ENCODE data around the gene ZFAND6.

The ZFAND6 gene

DNA sequence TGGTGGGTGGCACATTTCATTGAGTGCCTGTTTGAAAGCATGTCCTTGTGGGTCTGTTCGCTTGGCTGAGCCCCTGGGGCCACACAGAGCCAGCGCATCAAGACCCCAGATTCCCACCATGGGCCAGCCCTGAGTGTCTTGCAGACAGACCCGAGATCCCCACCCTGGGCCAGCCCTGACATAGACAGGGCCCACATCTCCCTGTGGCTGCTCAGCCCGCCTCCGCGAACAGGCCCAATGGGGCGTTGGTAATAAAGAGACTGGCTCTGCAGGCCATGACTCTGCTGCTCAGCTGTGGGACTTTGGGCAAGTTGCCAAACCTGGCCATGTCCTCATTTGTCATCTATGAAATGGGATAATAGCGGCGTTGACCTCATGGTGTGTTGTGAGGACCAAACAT is 116.0 kb downstream of the ZFAND6 start:
- TF ChIP-seq, protein P1, sequence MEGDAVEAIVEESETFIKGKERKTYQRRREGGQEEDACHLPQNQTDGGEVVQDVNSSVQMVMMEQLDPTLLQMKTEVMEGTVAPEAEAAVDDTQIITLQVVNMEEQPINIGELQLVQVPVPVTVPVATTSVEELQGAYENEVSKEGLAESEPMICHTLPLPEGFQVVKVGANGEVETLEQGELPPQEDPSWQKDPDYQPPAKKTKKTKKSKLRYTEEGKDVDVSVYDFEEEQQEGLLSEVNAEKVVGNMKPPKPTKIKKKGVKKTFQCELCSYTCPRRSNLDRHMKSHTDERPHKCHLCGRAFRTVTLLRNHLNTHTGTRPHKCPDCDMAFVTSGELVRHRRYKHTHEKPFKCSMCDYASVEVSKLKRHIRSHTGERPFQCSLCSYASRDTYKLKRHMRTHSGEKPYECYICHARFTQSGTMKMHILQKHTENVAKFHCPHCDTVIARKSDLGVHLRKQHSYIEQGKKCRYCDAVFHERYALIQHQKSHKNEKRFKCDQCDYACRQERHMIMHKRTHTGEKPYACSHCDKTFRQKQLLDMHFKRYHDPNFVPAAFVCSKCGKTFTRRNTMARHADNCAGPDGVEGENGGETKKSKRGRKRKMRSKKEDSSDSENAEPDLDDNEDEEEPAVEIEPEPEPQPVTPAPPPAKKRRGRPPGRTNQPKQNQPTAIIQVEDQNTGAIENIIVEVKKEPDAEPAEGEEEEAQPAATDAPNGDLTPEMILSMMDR (IDR thresholded peaks at IDR 0.05; ENCODE audit: low read length) = no peak
- TF ChIP-seq EZH2 (IDR thresholded peaks at IDR 0.05; ENCODE audit: borderline replicate concordance, low read length) = no peak
- no peaks in the 10 kb centered on the region for H3K27me3 ChIP-seq (ENCODE audit: insufficient read depth, low read length)
- H3K9me2 ChIP-seq (ENCODE audit: low read depth, low read length) = no peaks in the 10 kb centered on the region
- H3K4me2 ChIP-seq (ENCODE audit: low read length) = no peak overlapping the region
- no peak overlapping the region for H3K27ac ChIP-seq (ENCODE audit: low read depth, low read length, poor library complexity, severe bottlenecking)
- H3K9ac ChIP-seq (ENCODE audit: low read length) = no peak overlapping the region
- no peaks in the 10 kb centered on the region for H4K20me1 ChIP-seq (ENCODE audit: insufficient read depth, low read length)
- H3K4me3 ChIP-seq (ENCODE audit: low read depth, low read length, poor library complexity, severe bottlenecking) = no peak overlapping the region
- H3K79me2 ChIP-seq (ENCODE audit: insufficient read depth, low read length) = no peaks in the 10 kb centered on the region
- no peak overlapping the region for H2AFZ ChIP-seq (ENCODE audit: low read length)
- H3K9me3 ChIP-seq (ENCODE audit: low read length) = no peaks in the 10 kb centered on the region
- no peaks in the 10 kb centered on the region for H3F3A ChIP-seq (ENCODE audit: insufficient read depth, low read length)
- H3K4me1 ChIP-seq (ENCODE audit: insufficient read depth, low read length, severe bottlenecking) = no peaks in the 10 kb centered on the region
- no peaks in the 10 kb centered on the region for H3K36me3 ChIP-seq (ENCODE audit: insufficient read depth, low read length)

DNA sequence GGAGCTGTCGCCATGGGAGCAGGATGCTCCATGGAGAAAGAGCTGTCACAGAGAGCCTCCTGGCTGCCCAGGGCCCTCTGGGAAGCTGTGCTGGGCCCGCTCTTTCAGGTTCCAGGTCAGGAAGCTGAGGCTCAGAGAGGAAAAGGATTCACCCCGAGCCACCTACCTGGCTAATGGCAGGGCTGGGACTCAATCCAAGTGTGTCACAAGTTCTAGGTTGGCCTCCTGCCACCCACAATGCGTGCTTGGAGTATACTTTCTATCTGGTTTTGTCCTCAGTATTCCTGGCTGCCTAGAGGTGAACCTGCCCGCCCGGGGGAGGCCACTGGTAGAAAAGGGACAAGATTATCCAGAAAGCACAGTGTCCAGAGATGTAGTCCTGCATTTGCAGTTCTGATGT is 117.0 kb downstream of the ZFAND6 start:
- H3K9me3 ChIP-seq (ENCODE audit: low read length) = no peaks in the 10 kb centered on the region
- H4K20me1 ChIP-seq (ENCODE audit: insufficient read depth, low read length) = no peaks in the 10 kb centered on the region
- H3K36me3 ChIP-seq (ENCODE audit: insufficient read depth, low read length) = no peaks in the 10 kb centered on the region
- no peak overlapping the region for H3K9ac ChIP-seq (ENCODE audit: low read length)
- H3K4me1 ChIP-seq (ENCODE audit: insufficient read depth, low read length, severe bottlenecking) = no peaks in the 10 kb centered on the region
- no peaks in the 10 kb centered on the region for H3K9me2 ChIP-seq (ENCODE audit: low read depth, low read length)
- no peak overlapping the region for H3K27ac ChIP-seq (ENCODE audit: low read depth, low read length, poor library complexity, severe bottlenecking)
- H3K4me2 ChIP-seq (ENCODE audit: low read length) = no peak overlapping the region
- no peaks in the 10 kb centered on the region for H3K27me3 ChIP-seq (ENCODE audit: insufficient read depth, low read length)
- H3K4me3 ChIP-seq (ENCODE audit: low read depth, low read length, poor library complexity, severe bottlenecking) = no peak overlapping the region
- H3K79me2 ChIP-seq (ENCODE audit: insufficient read depth, low read length) = no peaks in the 10 kb centered on the region
- no peaks in the 10 kb centered on the region for H3F3A ChIP-seq (ENCODE audit: insufficient read depth, low read length)
- TF ChIP-seq, protein P1 (IDR thresholded peaks at IDR 0.05; ENCODE audit: low read length) = no peak
- no peak for TF ChIP-seq EZH2 (IDR thresholded peaks at IDR 0.05; ENCODE audit: borderline replicate concordance, low read length)
- H2AFZ ChIP-seq (ENCODE audit: low read length) = no peak overlapping the region

DNA sequence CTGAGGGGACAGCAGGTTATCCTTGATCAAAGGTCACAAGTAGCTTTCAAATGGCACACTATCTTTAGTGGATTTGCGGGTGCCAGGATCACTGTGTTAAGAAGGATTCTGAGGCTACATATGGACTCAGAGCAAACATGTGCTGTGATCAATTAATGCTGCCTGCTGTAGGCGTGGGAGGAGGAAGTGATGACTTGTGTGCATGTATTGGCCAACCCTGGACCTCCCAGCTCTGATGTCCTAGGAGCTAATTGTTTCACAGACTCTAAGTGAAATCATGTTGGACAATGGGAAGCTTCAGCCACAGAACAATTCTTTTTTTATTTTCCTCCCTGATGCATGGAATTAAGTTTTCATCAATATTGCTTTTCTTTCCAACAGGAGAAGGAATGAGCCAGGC is 117.7 kb downstream of the ZFAND6 start:
- no peak overlapping the region for H2AFZ ChIP-seq (ENCODE audit: low read length)

More for the DNA sequence above, 117.7 kb downstream of the ZFAND6 start:
- no peak for TF ChIP-seq EZH2 (IDR thresholded peaks at IDR 0.05; ENCODE audit: borderline replicate concordance, low read length)
- TF ChIP-seq, protein P1 (IDR thresholded peaks at IDR 0.05; ENCODE audit: low read length) = no peak
- no peaks in the 10 kb centered on the region for H3K9me3 ChIP-seq (ENCODE audit: low read length)
- H4K20me1 ChIP-seq (ENCODE audit: insufficient read depth, low read length) = no peaks in the 10 kb centered on the region
- H3F3A ChIP-seq (ENCODE audit: insufficient read depth, low read length) = no peaks in the 10 kb centered on the region
- H3K27ac ChIP-seq (ENCODE audit: low read depth, low read length, poor library complexity, severe bottlenecking) = no peak overlapping the region
- no peaks in the 10 kb centered on the region for H3K36me3 ChIP-seq (ENCODE audit: insufficient read depth, low read length)
- no peak overlapping the region for H3K4me2 ChIP-seq (ENCODE audit: low read length)
- no peak overlapping the region for H3K9ac ChIP-seq (ENCODE audit: low read length)
- no peaks in the 10 kb centered on the region for H3K4me1 ChIP-seq (ENCODE audit: insufficient read depth, low read length, severe bottlenecking)
- H3K79me2 ChIP-seq (ENCODE audit: insufficient read depth, low read length) = no peaks in the 10 kb centered on the region
- H3K9me2 ChIP-seq (ENCODE audit: low read depth, low read length) = no peaks in the 10 kb centered on the region
- H3K4me3 ChIP-seq (ENCODE audit: low read depth, low read length, poor library complexity, severe bottlenecking) = no peak overlapping the region
- no peaks in the 10 kb centered on the region for H3K27me3 ChIP-seq (ENCODE audit: insufficient read depth, low read length)

All from OCI-LY1 (cell line).